CD4-positive, CD25-positive, alpha-beta regulatory T cell (primary cell): ENCODE data around the gene FMNL1. TPM values are rescaled to one million over a fixed set of nuclear protein-coding genes. Genes with fewer than 3 reads are reported as not detected.
A peak's percentile ranks its signal among the peaks of the same experiment; 100 is the strongest.

Experiments used
- ATAC-seq, 2 donors: fragments of 150-1000 bp; cut with Tn5 transposase; one replicate each; pipeline ENCODE4 v1.10.0; 2021; ENCODE audit warnings: low read depth in 2 of 2, moderate number of reproducible peaks in 2 of 2, moderate library complexity in 1 of 2
- DNase-seq, 3 donors: peaks; one replicate each; pipeline versions ENCODE4 v3.0.0 to v3.0.0-alpha.2; 2012 to 2022; ENCODE audit warnings: mixed read lengths in 1 of 3
- H3K27ac ChIP-seq: one replicate; pipeline ENCODE4 v1.7.0; 2013; ENCODE audit warnings: mild to moderate bottlenecking, low read length; ENCODE audit not compliant: insufficient read depth, poor library complexity, severe bottlenecking
- H3K27me3 ChIP-seq: one replicate; pipeline ENCODE4 v1.7.0; 2013; ENCODE audit warnings: low read length; ENCODE audit not compliant: control insufficient read depth, insufficient read depth
- H3K36me3 ChIP-seq: one replicate; pipeline ENCODE4 v1.7.0; 2013; ENCODE audit warnings: mild to moderate bottlenecking, low read length, moderate library complexity; ENCODE audit not compliant: control insufficient read depth, insufficient read depth
- H3K4me1 ChIP-seq: 2 replicates; pipeline ENCODE4 v1.7.0; 2013; ENCODE audit warnings: mild to moderate bottlenecking, low read length; ENCODE audit not compliant: insufficient read depth, control insufficient read depth, poor library complexity, severe bottlenecking
- H3K4me3 ChIP-seq: one replicate; pipeline ENCODE4 v1.7.0; 2013; ENCODE audit warnings: low read depth, mild to moderate bottlenecking, low read length, moderate library complexity
- H3K9me3 ChIP-seq, 2 experiments: 1 replicate in 1 of 2; 2 replicates in 1 of 2; pipeline ENCODE4 v1.7.0; 2013; ENCODE audit warnings: low read length in 2 of 2, mild to moderate bottlenecking in 1 of 2, moderate library complexity in 1 of 2; ENCODE audit not compliant: control insufficient read depth in 2 of 2
- H3K27ac Mint-ChIP-seq, 3 donors: one replicate each; pipeline ENCODE4 v1.8.0; 2020 to 2022; ENCODE audit warnings: mild to moderate bottlenecking in 3 of 3, mixed read lengths in 3 of 3, moderate library complexity in 2 of 3
- H3K27me3 Mint-ChIP-seq: one replicate; pipeline ENCODE4 v1.8.0; 2022; ENCODE audit warnings: mild to moderate bottlenecking, mixed read lengths
- H3K36me3 Mint-ChIP-seq: one replicate; pipeline ENCODE4 v1.8.0; 2020; ENCODE audit warnings: mixed read lengths
- H3K4me1 Mint-ChIP-seq, 4 donors: one replicate each; pipeline ENCODE4 v1.8.0; 2020 to 2022; ENCODE audit warnings: mixed read lengths in 4 of 4, mild to moderate bottlenecking in 1 of 4
- H3K4me3 Mint-ChIP-seq, 4 donors: one replicate each; pipeline ENCODE4 v1.8.0; 2020 to 2022; ENCODE audit warnings: mild to moderate bottlenecking in 4 of 4, mixed read lengths in 4 of 4, moderate library complexity in 3 of 4
- H3K9me3 Mint-ChIP-seq, 7 donors: one replicate each; pipeline ENCODE4 v1.8.0; 2020 to 2022; ENCODE audit warnings: mixed read lengths in 7 of 7, mild to moderate bottlenecking in 3 of 7, moderate library complexity in 2 of 7
- polyA plus RNA-seq, 4 donors: library from polyadenylated mRNA; unstranded; fragments of 300-500 nt; fragmentation: Illumina TruSeq; gene quantifications; one replicate each; pipeline ENCODE4 v1.2.3, GENCODE V29; 2021
- total RNA-seq: library from RNA; stranded (reverse); gene quantifications from one replicate; pipeline ENCODE4 v1.2.3, GENCODE V29; 2022

Gene FMNL1, protein sequence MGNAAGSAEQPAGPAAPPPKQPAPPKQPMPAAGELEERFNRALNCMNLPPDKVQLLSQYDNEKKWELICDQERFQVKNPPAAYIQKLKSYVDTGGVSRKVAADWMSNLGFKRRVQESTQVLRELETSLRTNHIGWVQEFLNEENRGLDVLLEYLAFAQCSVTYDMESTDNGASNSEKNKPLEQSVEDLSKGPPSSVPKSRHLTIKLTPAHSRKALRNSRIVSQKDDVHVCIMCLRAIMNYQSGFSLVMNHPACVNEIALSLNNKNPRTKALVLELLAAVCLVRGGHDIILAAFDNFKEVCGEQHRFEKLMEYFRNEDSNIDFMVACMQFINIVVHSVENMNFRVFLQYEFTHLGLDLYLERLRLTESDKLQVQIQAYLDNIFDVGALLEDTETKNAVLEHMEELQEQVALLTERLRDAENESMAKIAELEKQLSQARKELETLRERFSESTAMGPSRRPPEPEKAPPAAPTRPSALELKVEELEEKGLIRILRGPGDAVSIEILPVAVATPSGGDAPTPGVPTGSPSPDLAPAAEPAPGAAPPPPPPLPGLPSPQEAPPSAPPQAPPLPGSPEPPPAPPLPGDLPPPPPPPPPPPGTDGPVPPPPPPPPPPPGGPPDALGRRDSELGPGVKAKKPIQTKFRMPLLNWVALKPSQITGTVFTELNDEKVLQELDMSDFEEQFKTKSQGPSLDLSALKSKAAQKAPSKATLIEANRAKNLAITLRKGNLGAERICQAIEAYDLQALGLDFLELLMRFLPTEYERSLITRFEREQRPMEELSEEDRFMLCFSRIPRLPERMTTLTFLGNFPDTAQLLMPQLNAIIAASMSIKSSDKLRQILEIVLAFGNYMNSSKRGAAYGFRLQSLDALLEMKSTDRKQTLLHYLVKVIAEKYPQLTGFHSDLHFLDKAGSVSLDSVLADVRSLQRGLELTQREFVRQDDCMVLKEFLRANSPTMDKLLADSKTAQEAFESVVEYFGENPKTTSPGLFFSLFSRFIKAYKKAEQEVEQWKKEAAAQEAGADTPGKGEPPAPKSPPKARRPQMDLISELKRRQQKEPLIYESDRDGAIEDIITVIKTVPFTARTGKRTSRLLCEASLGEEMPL
- total RNA-seq (575 TPM), polyA plus RNA-seq (10 to 100 TPM; 22.8 to 28.5 (median 24.7) TPM)

DNA sequence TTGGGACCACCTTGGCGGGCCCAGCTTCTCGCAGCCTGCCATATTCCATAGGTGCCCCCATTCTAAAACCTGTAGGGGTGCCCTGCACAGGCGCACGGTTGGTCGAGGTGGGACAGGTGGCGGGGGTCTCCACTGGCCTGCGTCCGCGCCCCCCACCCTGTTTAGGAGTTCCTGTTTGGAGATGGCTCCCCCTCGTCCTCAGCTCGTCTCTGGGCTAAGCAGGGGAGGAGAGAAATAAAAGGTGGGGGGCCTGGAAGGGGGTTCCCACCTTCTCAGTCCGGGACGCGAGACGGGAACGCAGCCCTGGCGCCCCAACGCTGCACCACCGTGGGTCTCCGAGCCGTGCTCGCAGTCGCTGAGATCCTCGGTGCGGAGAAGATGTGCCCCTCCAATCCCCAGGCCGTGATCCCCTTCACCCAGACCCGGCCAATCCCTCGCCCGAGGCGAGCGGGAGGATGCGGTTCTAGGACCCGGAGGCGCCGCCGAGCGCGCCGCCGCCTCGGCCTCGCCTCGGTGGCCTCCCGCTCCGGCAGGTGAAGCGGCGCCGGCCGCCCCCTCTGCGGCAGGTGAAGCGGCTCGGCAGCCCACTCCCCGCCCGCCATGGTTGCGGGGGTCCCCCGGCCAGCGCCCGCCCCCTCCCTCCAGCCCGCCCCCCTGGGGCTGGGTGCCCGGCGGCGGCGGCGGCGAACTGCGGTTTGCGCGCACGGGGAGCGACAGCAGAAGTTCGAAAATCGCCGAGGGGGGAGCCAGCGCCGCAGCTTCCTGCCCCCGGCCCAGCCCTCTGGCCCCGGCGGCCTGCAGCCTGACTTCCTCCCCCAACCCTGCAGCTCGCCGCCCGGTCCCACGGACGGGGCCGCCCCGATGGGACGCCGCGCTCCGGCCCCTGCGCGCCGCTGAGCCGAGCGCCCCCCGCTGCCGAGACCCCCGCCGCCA is at the start of gene FMNL1:
Gene FMNL1, plus strand, starts transcription at position 805 of the 933 bp plus-strand sequence. CDS start 240 bp downstream, outside the sequence.
- H3K9me3 ChIP-seq: no peaks in the 10 kb centered on the region
- Mint-ChIP-seq H3K9me3 (peaks cover 0 to 2% (median 0%) of the 10 kb centered on the region in 7 donors), H3K4me3 (peak within 1 kb of the TSS; percentile 86 to 100 (median 99)), H3K36me3 (peaks cover 20% of the 10 kb centered on the region), H3K27ac (peak within 1 kb of the TSS; percentile 99 to 100 (median 100)), H3K27me3 (peaks cover 11% of the 10 kb centered on the region), H3K4me1 (peaks cover 7 to 58% (median 35%) of the 10 kb centered on the region in 4 donors)
- H3K4me1 ChIP-seq: peaks cover 63% of the 10 kb centered on the region
- peak within 1 kb of the TSS; percentile 91 for H3K4me3 ChIP-seq
- H3K27me3 ChIP-seq: no peaks in the 10 kb centered on the region
- H3K36me3 ChIP-seq: peaks cover 5% of the 10 kb centered on the region
- DNase-seq (peak; percentile 55 to 85 (median 69)), ATAC-seq (peak; percentile 9 to 10)
- H3K27ac ChIP-seq: peak within 1 kb of the TSS; percentile 98

DNA sequence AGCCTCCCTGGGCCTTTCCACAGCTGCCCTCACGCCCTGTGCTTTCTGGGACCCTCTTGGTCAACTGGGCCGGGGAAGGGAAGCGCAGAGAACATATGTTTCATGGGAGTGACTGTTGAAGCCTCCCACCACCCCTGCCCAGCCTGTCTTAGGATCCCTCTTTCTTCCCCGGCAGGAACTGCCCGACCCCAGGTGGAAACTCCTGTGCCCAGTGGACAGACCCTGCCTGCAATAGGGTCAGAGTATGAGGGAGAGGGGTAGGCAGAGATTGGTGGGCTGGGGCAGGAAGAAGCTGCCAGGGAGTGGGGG is 49.5 kb upstream of the FMNL1 start:
- ATAC-seq (no peak), DNase-seq (no peak)
- H3K36me3 Mint-ChIP-seq: no peaks in the 10 kb centered on the region
- Histone ChIP-seq H3K4me1 (peaks cover 19% of the 10 kb centered on the region), H3K27ac (peak overlapping the region; percentile 49), H3K4me3 (no peak overlapping the region), H3K36me3 (no peaks in the 10 kb centered on the region), H3K9me3 (no peaks in the 10 kb centered on the region), H3K27me3 (no peaks in the 10 kb centered on the region)
- no peaks in the 10 kb centered on the region for H3K27me3 Mint-ChIP-seq
- no peaks in the 10 kb centered on the region for H3K9me3 Mint-ChIP-seq
- H3K4me1 Mint-ChIP-seq: peaks cover 0 to 28% (median 5%) of the 10 kb centered on the region in 4 donors
- peak overlapping the region in 1 of 3 donors; percentile 93 for H3K27ac Mint-ChIP-seq
- H3K4me3 Mint-ChIP-seq: peak overlapping the region in 2 of 4 donors; percentile 19 to 64

DNA sequence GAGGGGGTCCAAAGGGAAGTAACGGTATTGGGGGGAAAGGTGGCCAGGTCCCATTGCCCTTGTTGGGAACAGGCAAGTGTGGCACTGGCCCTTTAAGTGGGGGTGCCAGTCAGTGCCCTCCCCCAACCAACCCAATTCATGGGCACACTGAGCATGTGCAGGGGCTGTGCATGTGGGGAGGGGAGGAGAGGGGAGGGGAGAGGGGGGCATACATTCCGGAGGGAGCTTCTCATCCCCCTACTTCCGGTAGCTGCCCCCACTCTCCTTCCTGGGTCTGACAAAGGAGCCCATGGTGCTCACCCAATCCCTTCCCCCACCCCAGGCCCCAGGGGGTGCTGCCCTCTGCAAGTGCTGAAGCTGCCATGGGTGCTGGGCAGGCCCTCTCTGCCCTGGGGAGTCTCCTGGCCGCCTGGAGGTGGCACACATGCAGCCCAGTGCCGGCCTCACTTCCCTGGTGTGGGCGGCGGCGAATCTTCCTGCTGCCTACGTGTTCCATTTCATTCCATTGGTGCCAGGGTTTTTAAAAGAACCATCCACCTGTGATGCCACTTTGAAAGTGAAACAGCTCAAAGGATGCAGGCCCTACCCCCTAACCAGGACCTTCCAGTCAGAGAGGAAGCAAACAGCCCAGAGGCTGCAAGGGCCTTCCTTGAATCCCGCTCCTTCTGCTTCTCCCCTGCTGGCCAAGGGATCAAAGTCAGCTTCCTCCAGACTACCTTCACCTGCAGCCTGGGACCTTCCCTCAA is 49.0 kb upstream of the FMNL1 start:
- H3K4me3 Mint-ChIP-seq: peak overlapping the region; percentile 68 to 87 (median 81)
- H3K27ac Mint-ChIP-seq: peak overlapping the region; percentile 87 to 97 (median 95)
- H3K9me3 ChIP-seq: no peaks in the 10 kb centered on the region

DNA sequence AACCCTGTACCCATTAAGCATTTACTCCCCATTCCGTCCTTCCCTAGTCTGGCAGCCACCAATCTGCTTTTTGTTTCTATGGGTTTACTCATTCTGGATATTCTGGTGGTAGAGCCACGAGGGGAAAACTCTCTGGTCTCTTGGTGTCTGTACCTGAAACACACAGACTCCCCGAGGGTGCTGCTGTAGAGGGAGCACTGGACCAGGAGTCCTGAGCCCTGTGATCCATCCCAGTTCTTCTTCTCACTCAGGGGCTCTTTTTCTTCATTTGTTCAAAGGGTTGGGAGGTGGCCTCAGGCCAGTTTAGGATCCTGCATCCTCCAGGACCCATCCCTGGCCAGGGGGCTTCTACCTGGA is 45.9 kb upstream of the FMNL1 start:
- no peaks in the 10 kb centered on the region for H3K9me3 ChIP-seq
- no peaks in the 10 kb centered on the region for H3K27me3 Mint-ChIP-seq
- H3K36me3 Mint-ChIP-seq: no peaks in the 10 kb centered on the region
- DNase-seq: no peak
- no peak overlapping the region for H3K4me3 ChIP-seq
- no peak overlapping the region for H3K4me3 Mint-ChIP-seq
- no peaks in the 10 kb centered on the region for H3K27me3 ChIP-seq
- H3K27ac ChIP-seq: no peak overlapping the region
- no peaks in the 10 kb centered on the region for H3K9me3 Mint-ChIP-seq
- H3K4me1 Mint-ChIP-seq: peaks cover 0 to 27% (median 5%) of the 10 kb centered on the region in 4 donors
- no peaks in the 10 kb centered on the region for H3K36me3 ChIP-seq
- no peak for ATAC-seq
- peak overlapping the region in 1 of 3 donors; percentile 62 for H3K27ac Mint-ChIP-seq
- peaks cover 19% of the 10 kb centered on the region for H3K4me1 ChIP-seq

More for the DNA sequence above, 49.0 kb upstream of the FMNL1 start:
- no peaks in the 10 kb centered on the region for H3K27me3 Mint-ChIP-seq
- no peaks in the 10 kb centered on the region for H3K9me3 Mint-ChIP-seq
- H3K36me3 ChIP-seq: no peaks in the 10 kb centered on the region
- H3K4me3 ChIP-seq: no peak overlapping the region
- DNase-seq (peak; percentile 27 to 76 (median 48)), ATAC-seq (peak; percentile 64 to 75)
- peaks cover 0 to 28% (median 5%) of the 10 kb centered on the region in 4 donors for H3K4me1 Mint-ChIP-seq
- H3K36me3 Mint-ChIP-seq: no peaks in the 10 kb centered on the region
- H3K27me3 ChIP-seq: no peaks in the 10 kb centered on the region
- peak overlapping the region; percentile 49 for H3K27ac ChIP-seq
- H3K4me1 ChIP-seq: peaks cover 19% of the 10 kb centered on the region

DNA sequence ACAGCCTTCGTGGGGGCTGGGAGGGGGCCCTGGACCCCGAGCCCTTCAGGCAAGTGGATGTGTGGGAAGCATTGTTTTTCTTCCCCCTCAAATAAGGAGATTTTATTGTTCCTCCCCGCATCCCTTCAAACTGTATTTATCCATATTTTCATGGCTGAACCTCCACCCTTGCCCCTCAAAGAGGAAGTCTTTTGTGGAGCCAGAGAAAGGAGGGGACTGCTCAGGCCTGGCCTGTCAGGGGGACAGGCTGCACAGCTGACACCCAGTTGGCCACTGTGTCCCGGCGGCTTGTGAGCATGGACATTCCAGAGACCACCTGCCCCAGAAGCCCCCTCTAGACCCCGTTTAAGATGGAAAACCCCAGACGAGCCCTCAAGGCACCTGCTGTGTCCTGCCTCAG is 44.1 kb upstream of the FMNL1 start:
- Mint-ChIP-seq H3K4me3 (peak overlapping the region in 1 of 4 donors; percentile 58), H3K27me3 (no peaks in the 10 kb centered on the region), H3K36me3 (no peaks in the 10 kb centered on the region), H3K4me1 (peaks cover 0 to 10% (median 5%) of the 10 kb centered on the region in 4 donors), H3K9me3 (no peaks in the 10 kb centered on the region), H3K27ac (no peak overlapping the region)
- Histone ChIP-seq H3K4me1 (peaks cover 8% of the 10 kb centered on the region), H3K4me3 (no peak overlapping the region), H3K27me3 (no peaks in the 10 kb centered on the region), H3K9me3 (no peaks in the 10 kb centered on the region), H3K36me3 (no peaks in the 10 kb centered on the region), H3K27ac (no peak overlapping the region)
- no peak for ATAC-seq
- no peak for DNase-seq

DNA sequence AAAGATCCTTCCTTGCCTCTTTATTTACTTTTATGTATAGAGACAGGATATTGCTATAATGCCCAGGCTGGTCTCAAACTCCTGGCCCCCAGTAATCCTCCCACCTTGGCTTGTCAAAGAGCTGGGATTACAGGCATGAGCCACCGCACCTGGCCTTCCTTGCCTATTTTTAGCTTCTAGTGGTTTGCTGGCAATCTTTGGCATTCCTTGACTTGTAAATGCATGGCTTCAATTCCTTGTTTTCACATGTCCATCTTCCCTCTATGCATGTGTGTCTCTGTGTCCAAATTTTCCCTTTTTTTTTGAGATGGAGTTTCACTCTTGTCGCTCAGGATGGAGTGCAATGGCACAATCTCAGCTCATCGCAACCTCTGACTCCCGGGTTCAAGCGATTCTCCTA is 37.5 kb upstream of the FMNL1 start:
- Histone ChIP-seq H3K4me3 (no peak overlapping the region), H3K36me3 (no peaks in the 10 kb centered on the region), H3K4me1 (no peaks in the 10 kb centered on the region), H3K27ac (no peak overlapping the region), H3K27me3 (no peaks in the 10 kb centered on the region), H3K9me3 (no peaks in the 10 kb centered on the region)
- Mint-ChIP-seq H3K4me3 (no peak overlapping the region), H3K27ac (peak overlapping the region in 1 of 3 donors; percentile 53), H3K4me1 (no peaks in the 10 kb centered on the region), H3K36me3 (no peaks in the 10 kb centered on the region), H3K9me3 (no peaks in the 10 kb centered on the region), H3K27me3 (peaks cover 9% of the 10 kb centered on the region)
- ATAC-seq (no peak), DNase-seq (no peak)
